SH-SY5Y (cell line): ENCODE measurements around the gene CDK6.
A peak's percentile ranks its signal among the peaks of the same experiment; 100 is the strongest.

Experiments used
- GATA2 ChIP-seq: IDR thresholded peaks from 2 replicates; pipeline ENCODE4 v1.6.1; 2011; ENCODE audit warnings: mild to moderate bottlenecking, low read depth, low read length
- GATA3 ChIP-seq: IDR thresholded peaks from 2 replicates; pipeline ENCODE4 v1.6.1; 2011; ENCODE audit warnings: low read depth, mild to moderate bottlenecking, low read length, moderate library complexity

Gene CDK6

DNA sequence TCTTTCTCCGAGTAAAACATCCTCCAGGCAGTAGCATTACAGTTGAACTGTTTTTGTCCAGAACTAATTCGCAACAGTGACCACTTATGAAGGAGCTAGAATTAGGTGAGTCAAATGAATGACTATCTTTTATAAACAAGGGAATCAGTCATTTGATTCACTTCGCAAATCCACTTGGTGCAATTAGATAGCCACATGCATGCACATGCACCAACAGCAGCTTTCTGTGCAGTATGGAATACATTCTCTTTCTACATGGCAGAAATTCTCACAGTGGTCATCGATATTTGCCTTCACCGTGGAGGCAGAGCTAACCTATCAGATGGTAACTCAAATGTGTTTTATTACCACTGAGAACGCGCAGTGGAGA, 118.8 kb downstream of the CDK6 start:
- no peak for TF ChIP-seq GATA3
- no peak for TF ChIP-seq GATA2

- no peak for TF ChIP-seq GATA2
- TF ChIP-seq GATA3, result no peak
These were observed 119.4 kb downstream of the CDK6 start for GRCh38 chr7:92716825-92717580.

DNA sequence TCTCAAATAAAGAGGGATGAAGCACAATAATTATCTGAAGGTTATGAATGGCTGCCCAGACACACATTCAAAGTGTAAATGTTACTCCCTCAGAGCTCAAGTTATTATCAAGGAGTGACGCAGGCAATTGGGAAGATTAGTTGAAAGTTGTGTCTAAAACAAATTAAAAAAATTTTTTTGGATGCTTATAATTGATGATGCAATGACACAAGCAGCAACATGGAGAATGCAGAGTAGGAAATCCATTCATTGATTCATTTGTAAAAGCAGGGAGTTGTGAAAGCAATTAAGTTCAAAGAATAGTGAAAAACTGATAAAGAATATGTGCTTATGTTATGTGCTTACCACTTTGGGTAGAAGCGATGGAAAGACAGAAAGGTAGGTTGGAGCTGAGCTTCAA, 120.4 kb downstream of the CDK6 start:
- TF ChIP-seq GATA2 (no peak), GATA3 (no peak)

DNA sequence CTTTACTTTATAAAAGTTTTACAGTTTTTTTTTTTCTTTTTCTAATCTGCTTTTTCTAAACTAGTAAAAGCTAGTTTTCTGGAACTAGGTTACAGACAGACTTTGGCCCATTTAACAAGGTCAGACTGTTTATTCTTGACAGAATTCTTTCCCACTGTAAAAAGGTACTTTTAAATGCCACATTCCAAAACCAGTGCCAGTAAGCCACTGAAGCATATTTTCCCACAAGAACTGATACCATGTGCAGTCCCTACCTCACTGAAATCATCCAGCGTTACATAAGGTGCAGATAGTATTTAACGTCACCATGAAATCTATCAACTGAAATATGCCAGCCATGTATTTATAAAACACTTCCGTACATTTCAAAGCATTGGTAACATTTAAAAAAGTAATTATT, 121.6 kb downstream of the CDK6 start:
- TF ChIP-seq GATA3, result no peak

GRCh38 chr7:92714280-92714679, 122.1 kb downstream of the CDK6 start:
- TF ChIP-seq GATA3 (no peak), GATA2 (no peak)

DNA sequence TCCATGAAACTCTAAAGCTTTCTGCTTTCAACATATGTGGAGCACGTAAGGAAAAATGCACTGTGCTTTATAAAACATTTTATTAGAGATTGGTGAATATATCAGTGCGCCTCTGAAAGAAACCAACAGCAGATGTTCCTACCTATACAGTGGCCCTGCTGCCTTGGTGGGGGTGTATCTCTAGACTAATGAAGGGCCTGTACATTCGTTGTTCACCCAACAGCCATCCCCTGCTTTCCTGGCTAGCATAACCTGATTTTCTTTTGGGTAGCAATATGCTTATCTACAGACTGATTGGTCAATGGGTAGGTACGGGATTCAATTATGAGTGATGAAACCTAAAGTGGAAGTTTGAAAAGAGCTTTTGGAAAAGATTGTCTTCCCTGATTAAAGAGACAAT, 126.5 kb downstream of the CDK6 start:
- TF ChIP-seq GATA2, result no peak
- TF ChIP-seq GATA3, result no peak

DNA sequence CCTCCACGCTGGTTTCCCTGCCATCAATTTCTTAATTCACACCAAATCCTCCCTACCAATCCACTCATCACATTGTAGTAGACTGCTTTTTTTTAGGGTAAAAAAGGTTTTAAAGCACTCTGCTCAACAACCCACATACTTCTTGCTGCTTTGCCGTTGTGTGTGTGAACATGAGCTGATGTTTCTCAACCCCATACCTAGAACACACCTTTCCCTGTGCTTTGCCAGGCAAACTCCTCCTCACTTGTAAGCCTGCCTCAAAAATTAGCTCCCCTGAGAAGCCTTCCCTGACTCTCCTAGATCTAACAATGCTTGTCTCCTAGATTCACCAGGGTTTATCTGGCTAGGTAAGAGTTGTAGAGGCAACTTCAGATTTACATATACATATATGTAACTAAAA, 127.2 kb downstream of the CDK6 start:
- TF ChIP-seq GATA2 (no peak), GATA3 (no peak)

GRCh38 chr7:92708111-92709042, 128.0 kb downstream of the CDK6 start:
- TF ChIP-seq GATA3 (no peak), GATA2 (no peak)

- TF ChIP-seq GATA2 (no peak), GATA3 (no peak)
These were observed 128.9 kb downstream of the CDK6 start for GRCh38 chr7:92707435-92707834.

DNA sequence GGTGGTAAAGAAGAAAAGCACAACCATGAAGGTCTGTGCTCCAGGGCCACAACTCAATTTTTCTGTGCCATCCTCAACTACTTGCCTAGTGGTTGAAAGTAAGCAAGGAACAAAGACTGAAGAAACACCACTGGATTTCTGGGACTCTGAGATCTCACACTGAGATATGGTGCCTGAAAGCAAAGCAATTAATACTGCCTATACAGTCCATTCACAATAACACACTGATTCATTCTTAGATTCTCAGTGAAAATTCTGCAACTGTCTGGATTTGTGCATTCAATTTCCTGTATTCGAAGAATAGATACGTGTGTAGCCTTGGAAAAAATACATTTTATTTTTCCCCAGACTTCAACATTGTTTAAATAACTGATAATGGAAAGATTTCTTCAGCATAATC, 129.8 kb downstream of the CDK6 start:
- TF ChIP-seq GATA3 (peak; percentile 28; the same call in 1 of the 2 replicates), GATA2 (peak; percentile 31; the same call in 1 of the 2 replicates)

GRCh38 chr7:92705831-92706230, 130.5 kb downstream of the CDK6 start:
- TF ChIP-seq GATA2 (no peak), GATA3 (no peak)

DNA sequence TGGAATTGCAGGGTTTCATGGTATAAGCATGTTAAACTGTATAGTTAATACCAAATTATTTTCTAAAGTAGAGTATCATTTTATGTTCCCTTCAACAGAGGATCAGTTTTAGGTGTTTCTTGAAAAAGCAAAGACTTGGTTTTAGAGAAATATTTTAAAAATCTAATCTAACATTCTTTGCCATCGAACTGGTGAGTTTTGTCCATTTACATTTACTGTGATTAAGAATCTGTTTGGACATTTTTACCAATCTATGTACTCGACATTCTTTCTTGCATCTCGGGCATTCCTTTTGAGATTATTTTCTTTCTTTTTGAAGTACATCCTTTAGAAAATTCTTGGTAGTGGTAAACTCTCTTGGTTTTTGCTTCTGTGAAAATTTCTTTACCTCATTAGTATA, 131.5 kb downstream of the CDK6 start:
- TF ChIP-seq GATA2 (no peak), GATA3 (no peak)

GRCh38 chr7:92702535-92702934, 133.8 kb downstream of the CDK6 start:
- no peak for TF ChIP-seq GATA2
- TF ChIP-seq GATA3, result no peak

DNA sequence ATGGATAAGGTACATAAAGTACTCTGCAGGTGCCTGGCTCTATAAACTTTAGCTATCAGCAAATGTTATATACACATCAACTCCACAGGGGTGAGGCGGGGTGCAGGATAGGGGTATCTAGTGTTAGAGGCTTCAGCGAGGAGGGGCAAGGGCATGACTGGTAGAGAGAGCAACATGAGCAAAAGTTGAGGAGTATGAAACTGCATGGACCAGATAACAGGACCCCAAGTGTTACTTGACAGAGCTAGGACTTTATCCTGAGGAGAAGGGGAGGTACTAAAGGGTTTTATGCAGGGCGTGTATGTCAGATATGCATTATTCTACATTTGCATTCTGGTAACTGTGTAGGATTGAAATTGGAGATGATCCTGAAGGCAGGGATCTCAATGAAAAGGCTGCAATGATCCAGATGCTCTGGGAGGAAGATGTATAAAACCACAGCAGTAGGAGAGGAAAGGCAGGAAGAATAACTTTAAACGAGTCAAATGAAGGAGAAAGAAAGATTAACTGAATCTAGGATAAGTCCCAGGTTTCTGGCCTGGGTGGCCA, 136.3 kb downstream of the CDK6 start:
- TF ChIP-seq GATA2 (no peak), GATA3 (no peak)
